ENCODE data around the gene GOLGB1. TPM values are rescaled to one million over a fixed set of nuclear protein-coding genes. Genes with fewer than 3 reads are reported as not detected.

Gene GOLGB1
- total RNA-seq, 2 experiments from 2014 or later, result 27.4 to 31.7 TPM

GRCh38 chr3:121736112-121736511 is 13.4 kb downstream of the GOLGB1 start:
- no peak overlapping the region for H3K27ac Mint-ChIP-seq
- H3K9me3 Mint-ChIP-seq, result peaks cover 1% of the 10 kb centered on the region
- no peaks in the 10 kb centered on the region for H3K27me3 Mint-ChIP-seq
- H3K36me3 Mint-ChIP-seq (ENCODE audit: low read depth), result peaks cover 15% of the 10 kb centered on the region
- ChIA-PET POLR2A (no interaction called here), CTCF (interaction anchor here (1.2 kb wide), 1 partner anchor 37 kb away, joined by 4 read pairs; no protein-coding TSS in a partner anchor)
- DNase-seq, result no peak
- peaks cover 30% of the 10 kb centered on the region for H3K4me1 Mint-ChIP-seq
- no peak overlapping the region for H3K4me3 Mint-ChIP-seq

- peaks cover 28% of the 10 kb centered on the region for H3K4me1 Mint-ChIP-seq
- ChIA-PET CTCF (interaction anchor here (1.2 to 1.3 kb wide), 2 partner anchors 22 to 36 kb away, joined by 3 to 4 read pairs; no protein-coding TSS in a partner anchor), POLR2A (no interaction called here)
- H3K9me3 Mint-ChIP-seq, result no peaks in the 10 kb centered on the region
- DNase-seq, result no peak
- H3K27me3 Mint-ChIP-seq, result no peaks in the 10 kb centered on the region
- H3K27ac Mint-ChIP-seq, result no peak overlapping the region
- H3K36me3 Mint-ChIP-seq (ENCODE audit: low read depth), result peaks cover 15% of the 10 kb centered on the region
- no peak overlapping the region for H3K4me3 Mint-ChIP-seq
Observed at GRCh38 chr3:121735047-121735696, 14.4 kb downstream of the GOLGB1 start.

GRCh38 chr3:121730940-121731687 is 18.4 kb downstream of the GOLGB1 start:
- DNase-seq, result no peak
- H3K27me3 Mint-ChIP-seq, result no peaks in the 10 kb centered on the region
- ChIA-PET POLR2A (no interaction called here), CTCF (no interaction called here)
- H3K4me3 Mint-ChIP-seq, result no peak overlapping the region
- H3K27ac Mint-ChIP-seq, result no peak overlapping the region
- H3K36me3 Mint-ChIP-seq (ENCODE audit: low read depth), result peaks cover 27% of the 10 kb centered on the region
- H3K9me3 Mint-ChIP-seq, result no peaks in the 10 kb centered on the region
- H3K4me1 Mint-ChIP-seq, result peaks cover 16% of the 10 kb centered on the region

- Mint-ChIP-seq H3K9me3 (peaks cover 3% of the 10 kb centered on the region), H3K4me3 (no peak overlapping the region), H3K27me3 (no peaks in the 10 kb centered on the region), H3K4me1 (peaks cover 11% of the 10 kb centered on the region), H3K36me3 (ENCODE audit: low read depth) (peaks cover 74% of the 10 kb centered on the region), H3K27ac (peak overlapping the region; percentile 58)
- ChIA-PET CTCF (interaction anchor here (0.6 to 1.4 kb wide), 3 partner anchors 28 to 714 kb away, joined by 3 read pairs; partner anchors contain the start of gene HCLS1), POLR2A (interaction anchor here (0.6 kb wide), 1 partner anchor 40 kb away, joined by 4 read pairs; no protein-coding TSS in a partner anchor)
- no peak for DNase-seq
Observed at GRCh38 chr3:121724130-121724529, 25.4 kb downstream of the GOLGB1 start.

- Mint-ChIP-seq H3K9me3 (peaks cover 3% of the 10 kb centered on the region), H3K27me3 (no peaks in the 10 kb centered on the region), H3K4me1 (peaks cover 13% of the 10 kb centered on the region), H3K4me3 (no peak overlapping the region), H3K36me3 (ENCODE audit: low read depth) (peaks cover 72% of the 10 kb centered on the region), H3K27ac (no peak overlapping the region)
- POLR2A ChIA-PET, result interaction anchor here (0.6 kb wide), 1 partner anchor 40 kb away, joined by 4 read pairs; no protein-coding TSS in a partner anchor
- no peak for DNase-seq
- CTCF ChIA-PET, result interaction anchor here (1.3 kb wide), 1 partner anchor 63 kb away, joined by 3 read pairs; the partner anchor contains the start of gene HCLS1
Observed at GRCh38 chr3:121723485-121723884, 26.1 kb downstream of the GOLGB1 start.

GRCh38 chr3:121722411-121722810 is 27.1 kb downstream of the GOLGB1 start:
- DNase-seq, result no peak
- ChIA-PET CTCF (no interaction called here), POLR2A (no interaction called here)
- Mint-ChIP-seq H3K9me3 (peaks cover 3% of the 10 kb centered on the region), H3K4me3 (no peak overlapping the region), H3K4me1 (peaks cover 20% of the 10 kb centered on the region), H3K36me3 (ENCODE audit: low read depth) (peaks cover 73% of the 10 kb centered on the region), H3K27ac (no peak overlapping the region), H3K27me3 (no peaks in the 10 kb centered on the region)

- Mint-ChIP-seq H3K4me3 (no peak overlapping the region), H3K27ac (no peak overlapping the region), H3K27me3 (no peaks in the 10 kb centered on the region), H3K36me3 (ENCODE audit: low read depth) (peaks cover 79% of the 10 kb centered on the region), H3K9me3 (peaks cover 3% of the 10 kb centered on the region), H3K4me1 (peaks cover 24% of the 10 kb centered on the region)
- ChIA-PET CTCF (interaction anchor here (2.2 kb wide), 1 partner anchor 29 kb away, joined by 8 read pairs; no protein-coding TSS in a partner anchor), POLR2A (no interaction called here)
- no peak for DNase-seq
Observed at GRCh38 chr3:121720163-121720562, 29.4 kb downstream of the GOLGB1 start.

- POLR2A ChIA-PET, result no interaction called here
- peaks cover 74% of the 10 kb centered on the region for H3K36me3 Mint-ChIP-seq (ENCODE audit: low read depth)
- CTCF ChIA-PET, result interaction anchor here (2.2 kb wide), 1 partner anchor 28 kb away, joined by 8 read pairs; no protein-coding TSS in a partner anchor
- no peak for DNase-seq
- peaks cover 3% of the 10 kb centered on the region for H3K9me3 Mint-ChIP-seq
- no peaks in the 10 kb centered on the region for H3K27me3 Mint-ChIP-seq
- no peak overlapping the region for H3K27ac Mint-ChIP-seq
- H3K4me1 Mint-ChIP-seq, result peaks cover 24% of the 10 kb centered on the region
- H3K4me3 Mint-ChIP-seq, result no peak overlapping the region
Observed at GRCh38 chr3:121719423-121719822, 30.1 kb downstream of the GOLGB1 start.

- H3K27me3 Mint-ChIP-seq, result no peaks in the 10 kb centered on the region
- peak; percentile 45 for DNase-seq
- peaks cover 19% of the 10 kb centered on the region for H3K4me1 Mint-ChIP-seq
- peaks cover 71% of the 10 kb centered on the region for H3K36me3 Mint-ChIP-seq (ENCODE audit: low read depth)
- POLR2A ChIA-PET, result no interaction called here
- CTCF ChIA-PET, result interaction anchor here (2.2 kb wide), 1 partner anchor 27 kb away, joined by 8 read pairs; no protein-coding TSS in a partner anchor
- peak overlapping the region; percentile 16 for H3K4me3 Mint-ChIP-seq
- no peaks in the 10 kb centered on the region for H3K9me3 Mint-ChIP-seq
- H3K27ac Mint-ChIP-seq, result peak overlapping the region; percentile 82
Observed at GRCh38 chr3:121718205-121718846, 31.2 kb downstream of the GOLGB1 start.

GRCh38 chr3:121710347-121710746 is 39.2 kb downstream of the GOLGB1 start:
- CTCF ChIA-PET, result no interaction called here
- H3K4me1 Mint-ChIP-seq, result peaks cover 4% of the 10 kb centered on the region

GRCh38 chr3:121707531-121708273 is 41.8 kb downstream of the GOLGB1 start:
- POLR2A ChIA-PET, result no interaction called here
- H3K9me3 Mint-ChIP-seq, result no peaks in the 10 kb centered on the region
- peaks cover 48% of the 10 kb centered on the region for H3K36me3 Mint-ChIP-seq (ENCODE audit: low read depth)
- no peak for DNase-seq
- no peak overlapping the region for H3K27ac Mint-ChIP-seq
- H3K27me3 Mint-ChIP-seq, result no peaks in the 10 kb centered on the region
- no peak overlapping the region for H3K4me3 Mint-ChIP-seq
- CTCF ChIA-PET, result no interaction called here
- peaks cover 4% of the 10 kb centered on the region for H3K4me1 Mint-ChIP-seq

More at GRCh38 chr3:121710347-121710746, 39.2 kb downstream of the GOLGB1 start:
- Mint-ChIP-seq H3K4me3 (no peak overlapping the region), H3K9me3 (no peaks in the 10 kb centered on the region), H3K27me3 (no peaks in the 10 kb centered on the region), H3K27ac (no peak overlapping the region), H3K36me3 (ENCODE audit: low read depth) (peaks cover 51% of the 10 kb centered on the region)
- POLR2A ChIA-PET, result no interaction called here
- DNase-seq, result no peak

- Mint-ChIP-seq H3K4me3 (no peak overlapping the region), H3K36me3 (ENCODE audit: low read depth) (peaks cover 49% of the 10 kb centered on the region), H3K27ac (no peak overlapping the region), H3K4me1 (peaks cover 4% of the 10 kb centered on the region), H3K9me3 (no peaks in the 10 kb centered on the region), H3K27me3 (no peaks in the 10 kb centered on the region)
- CTCF ChIA-PET, result interaction anchor here (2.1 kb wide), 1 partner anchor 9 kb away, joined by 9 read pairs; no protein-coding TSS in a partner anchor
- POLR2A ChIA-PET, result no interaction called here
- DNase-seq, result no peak
Observed at GRCh38 chr3:121705541-121705940, 44.0 kb downstream of the GOLGB1 start.

Measured in activated CD4-positive, alpha-beta T cell treated with anti-CD3 and anti-CD28 coated beads, Interleukin-2, amount 10 ng/mL, durations not matched to agents 7 days and 5 days (primary cell).